Measurements from ENCODE around the gene SPCS3. TPM values are rescaled to one million over a fixed set of nuclear protein-coding genes. Genes with fewer than 3 reads are reported as not detected.

Gene SPCS3
- total RNA-seq, 1 experiment from 2014 or later, result 117 TPM

DNA sequence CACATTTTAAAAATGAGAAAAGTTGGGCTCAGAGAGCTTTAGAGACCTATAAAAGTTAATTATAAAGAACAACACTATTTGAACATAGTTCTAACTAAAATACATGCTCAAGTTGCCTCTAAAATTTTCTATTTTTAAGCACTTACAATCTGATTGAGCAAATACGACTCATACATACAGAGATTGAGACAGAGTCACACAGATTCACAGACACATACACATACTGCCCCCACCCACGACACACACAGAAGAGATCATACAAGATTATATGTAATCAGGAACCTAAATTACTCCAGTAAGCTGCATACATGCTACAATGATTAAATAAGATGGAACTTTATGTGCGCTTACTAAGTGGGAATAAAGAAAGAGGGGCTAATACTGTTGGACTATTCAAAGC, 48.0 kb upstream of the SPCS3 start:
- no peaks in the 10 kb centered on the region for H3K9me3 Mint-ChIP-seq
- no peak overlapping the region for H3K4me3 Mint-ChIP-seq
- ChIA-PET POLR2A (no interaction called here), CTCF (no interaction called here)
- TF ChIP-seq, protein P1, sequence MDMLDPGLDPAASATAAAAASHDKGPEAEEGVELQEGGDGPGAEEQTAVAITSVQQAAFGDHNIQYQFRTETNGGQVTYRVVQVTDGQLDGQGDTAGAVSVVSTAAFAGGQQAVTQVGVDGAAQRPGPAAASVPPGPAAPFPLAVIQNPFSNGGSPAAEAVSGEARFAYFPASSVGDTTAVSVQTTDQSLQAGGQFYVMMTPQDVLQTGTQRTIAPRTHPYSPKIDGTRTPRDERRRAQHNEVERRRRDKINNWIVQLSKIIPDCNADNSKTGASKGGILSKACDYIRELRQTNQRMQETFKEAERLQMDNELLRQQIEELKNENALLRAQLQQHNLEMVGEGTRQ (CRISPR knock-in tag; IDR thresholded peaks at IDR 0.05), result no peak
- TF ChIP-seq MYBL2 (CRISPR knock-in tag; IDR thresholded peaks at IDR 0.05) (no peak), TCF7 (CRISPR knock-in tag; IDR thresholded peaks at IDR 0.05; ENCODE audit: low read depth) (no peak), RORB (CRISPR knock-in tag; IDR thresholded peaks at IDR 0.05) (no peak), CREB1 (CRISPR knock-in tag; IDR thresholded peaks at IDR 0.05) (no peak), NR1H2 (CRISPR knock-in tag; IDR thresholded peaks at IDR 0.05) (no peak), EMX1 (CRISPR knock-in tag; IDR thresholded peaks at IDR 0.05) (no peak)
- TF ChIP-seq, protein P2, sequence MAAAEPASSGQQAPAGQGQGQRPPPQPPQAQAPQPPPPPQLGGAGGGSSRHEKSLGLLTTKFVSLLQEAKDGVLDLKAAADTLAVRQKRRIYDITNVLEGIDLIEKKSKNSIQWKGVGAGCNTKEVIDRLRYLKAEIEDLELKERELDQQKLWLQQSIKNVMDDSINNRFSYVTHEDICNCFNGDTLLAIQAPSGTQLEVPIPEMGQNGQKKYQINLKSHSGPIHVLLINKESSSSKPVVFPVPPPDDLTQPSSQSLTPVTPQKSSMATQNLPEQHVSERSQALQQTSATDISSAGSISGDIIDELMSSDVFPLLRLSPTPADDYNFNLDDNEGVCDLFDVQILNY (CRISPR knock-in tag; IDR thresholded peaks at IDR 0.05), result no peak
- TF ChIP-seq, protein P3, sequence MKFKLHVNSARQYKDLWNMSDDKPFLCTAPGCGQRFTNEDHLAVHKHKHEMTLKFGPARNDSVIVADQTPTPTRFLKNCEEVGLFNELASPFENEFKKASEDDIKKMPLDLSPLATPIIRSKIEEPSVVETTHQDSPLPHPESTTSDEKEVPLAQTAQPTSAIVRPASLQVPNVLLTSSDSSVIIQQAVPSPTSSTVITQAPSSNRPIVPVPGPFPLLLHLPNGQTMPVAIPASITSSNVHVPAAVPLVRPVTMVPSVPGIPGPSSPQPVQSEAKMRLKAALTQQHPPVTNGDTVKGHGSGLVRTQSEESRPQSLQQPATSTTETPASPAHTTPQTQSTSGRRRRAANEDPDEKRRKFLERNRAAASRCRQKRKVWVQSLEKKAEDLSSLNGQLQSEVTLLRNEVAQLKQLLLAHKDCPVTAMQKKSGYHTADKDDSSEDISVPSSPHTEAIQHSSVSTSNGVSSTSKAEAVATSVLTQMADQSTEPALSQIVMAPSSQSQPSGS (CRISPR knock-in tag; IDR thresholded peaks at IDR 0.05; ENCODE audit: borderline replicate concordance, low read depth), result no peak
- TF ChIP-seq, protein P4, sequence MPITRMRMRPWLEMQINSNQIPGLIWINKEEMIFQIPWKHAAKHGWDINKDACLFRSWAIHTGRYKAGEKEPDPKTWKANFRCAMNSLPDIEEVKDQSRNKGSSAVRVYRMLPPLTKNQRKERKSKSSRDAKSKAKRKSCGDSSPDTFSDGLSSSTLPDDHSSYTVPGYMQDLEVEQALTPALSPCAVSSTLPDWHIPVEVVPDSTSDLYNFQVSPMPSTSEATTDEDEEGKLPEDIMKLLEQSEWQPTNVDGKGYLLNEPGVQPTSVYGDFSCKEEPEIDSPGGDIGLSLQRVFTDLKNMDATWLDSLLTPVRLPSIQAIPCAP (CRISPR knock-in tag; IDR thresholded peaks at IDR 0.05), result no peak
- TF ChIP-seq, protein P5, sequence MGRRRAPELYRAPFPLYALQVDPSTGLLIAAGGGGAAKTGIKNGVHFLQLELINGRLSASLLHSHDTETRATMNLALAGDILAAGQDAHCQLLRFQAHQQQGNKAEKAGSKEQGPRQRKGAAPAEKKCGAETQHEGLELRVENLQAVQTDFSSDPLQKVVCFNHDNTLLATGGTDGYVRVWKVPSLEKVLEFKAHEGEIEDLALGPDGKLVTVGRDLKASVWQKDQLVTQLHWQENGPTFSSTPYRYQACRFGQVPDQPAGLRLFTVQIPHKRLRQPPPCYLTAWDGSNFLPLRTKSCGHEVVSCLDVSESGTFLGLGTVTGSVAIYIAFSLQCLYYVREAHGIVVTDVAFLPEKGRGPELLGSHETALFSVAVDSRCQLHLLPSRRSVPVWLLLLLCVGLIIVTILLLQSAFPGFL (CRISPR knock-in tag; IDR thresholded peaks at IDR 0.05; ENCODE audit: borderline replicate concordance), result no peak
- TF ChIP-seq, protein P6, sequence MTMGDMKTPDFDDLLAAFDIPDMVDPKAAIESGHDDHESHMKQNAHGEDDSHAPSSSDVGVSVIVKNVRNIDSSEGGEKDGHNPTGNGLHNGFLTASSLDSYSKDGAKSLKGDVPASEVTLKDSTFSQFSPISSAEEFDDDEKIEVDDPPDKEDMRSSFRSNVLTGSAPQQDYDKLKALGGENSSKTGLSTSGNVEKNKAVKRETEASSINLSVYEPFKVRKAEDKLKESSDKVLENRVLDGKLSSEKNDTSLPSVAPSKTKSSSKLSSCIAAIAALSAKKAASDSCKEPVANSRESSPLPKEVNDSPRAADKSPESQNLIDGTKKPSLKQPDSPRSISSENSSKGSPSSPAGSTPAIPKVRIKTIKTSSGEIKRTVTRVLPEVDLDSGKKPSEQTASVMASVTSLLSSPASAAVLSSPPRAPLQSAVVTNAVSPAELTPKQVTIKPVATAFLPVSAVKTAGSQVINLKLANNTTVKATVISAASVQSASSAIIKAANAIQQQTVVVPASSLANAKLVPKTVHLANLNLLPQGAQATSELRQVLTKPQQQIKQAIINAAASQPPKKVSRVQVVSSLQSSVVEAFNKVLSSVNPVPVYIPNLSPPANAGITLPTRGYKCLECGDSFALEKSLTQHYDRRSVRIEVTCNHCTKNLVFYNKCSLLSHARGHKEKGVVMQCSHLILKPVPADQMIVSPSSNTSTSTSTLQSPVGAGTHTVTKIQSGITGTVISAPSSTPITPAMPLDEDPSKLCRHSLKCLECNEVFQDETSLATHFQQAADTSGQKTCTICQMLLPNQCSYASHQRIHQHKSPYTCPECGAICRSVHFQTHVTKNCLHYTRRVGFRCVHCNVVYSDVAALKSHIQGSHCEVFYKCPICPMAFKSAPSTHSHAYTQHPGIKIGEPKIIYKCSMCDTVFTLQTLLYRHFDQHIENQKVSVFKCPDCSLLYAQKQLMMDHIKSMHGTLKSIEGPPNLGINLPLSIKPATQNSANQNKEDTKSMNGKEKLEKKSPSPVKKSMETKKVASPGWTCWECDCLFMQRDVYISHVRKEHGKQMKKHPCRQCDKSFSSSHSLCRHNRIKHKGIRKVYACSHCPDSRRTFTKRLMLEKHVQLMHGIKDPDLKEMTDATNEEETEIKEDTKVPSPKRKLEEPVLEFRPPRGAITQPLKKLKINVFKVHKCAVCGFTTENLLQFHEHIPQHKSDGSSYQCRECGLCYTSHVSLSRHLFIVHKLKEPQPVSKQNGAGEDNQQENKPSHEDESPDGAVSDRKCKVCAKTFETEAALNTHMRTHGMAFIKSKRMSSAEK (CRISPR knock-in tag; IDR thresholded peaks at IDR 0.05; ENCODE audit: borderline replicate concordance), result no peak
- no peak overlapping the region for H3K27ac Mint-ChIP-seq
- no peaks in the 10 kb centered on the region for H3K36me3 Mint-ChIP-seq
- peaks cover under 1% of the 10 kb centered on the region for H3K4me1 Mint-ChIP-seq
- ATAC-seq (no peak), DNase-seq (ENCODE audit: low spot score) (no peak)
- H3K27me3 Mint-ChIP-seq (ENCODE audit: low read depth), result no peaks in the 10 kb centered on the region

DNA sequence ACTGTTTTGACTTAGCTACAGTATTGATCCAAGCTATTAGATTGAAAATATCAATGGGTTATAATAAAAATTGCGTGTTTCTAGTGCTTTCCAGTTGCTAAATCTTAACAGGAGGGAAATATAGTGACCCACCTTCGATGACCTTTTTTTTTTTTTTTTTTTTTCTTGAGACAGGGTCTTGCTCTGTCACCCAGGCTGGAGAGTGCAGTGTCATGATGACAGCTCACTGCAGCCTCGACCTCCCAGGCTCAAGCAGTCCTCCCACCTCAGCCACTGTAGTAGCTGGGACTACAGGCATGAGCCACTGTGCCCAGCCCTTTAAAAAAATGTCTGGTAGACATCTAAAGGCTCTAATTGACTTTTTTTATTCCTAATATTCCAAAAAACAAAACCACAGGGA, 47.0 kb upstream of the SPCS3 start:
- H3K27me3 Mint-ChIP-seq (ENCODE audit: low read depth), result no peaks in the 10 kb centered on the region
- ATAC-seq (no peak), DNase-seq (ENCODE audit: low spot score) (no peak)
- H3K36me3 Mint-ChIP-seq, result no peaks in the 10 kb centered on the region
- H3K27ac Mint-ChIP-seq, result no peak overlapping the region
- ChIA-PET POLR2A (interaction anchor here (0.7 kb wide), 1 partner anchor 122 kb away, joined by 6 read pairs; no protein-coding TSS in a partner anchor), CTCF (no interaction called here)
- H3K9me3 Mint-ChIP-seq, result no peaks in the 10 kb centered on the region
- no peak overlapping the region for H3K4me3 Mint-ChIP-seq
- peaks cover 11% of the 10 kb centered on the region for H3K4me1 Mint-ChIP-seq
- TF ChIP-seq, protein P7, sequence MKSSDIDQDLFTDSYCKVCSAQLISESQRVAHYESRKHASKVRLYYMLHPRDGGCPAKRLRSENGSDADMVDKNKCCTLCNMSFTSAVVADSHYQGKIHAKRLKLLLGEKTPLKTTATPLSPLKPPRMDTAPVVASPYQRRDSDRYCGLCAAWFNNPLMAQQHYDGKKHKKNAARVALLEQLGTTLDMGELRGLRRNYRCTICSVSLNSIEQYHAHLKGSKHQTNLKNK (CRISPR knock-in tag; IDR thresholded peaks at IDR 0.05), result no peak
- TF ChIP-seq ETV6 (CRISPR knock-in tag; IDR thresholded peaks at IDR 0.05), result no peak
- no peak for TF ChIP-seq GTF2I (CRISPR knock-in tag; conservative IDR thresholded peaks at IDR 0.05)
- no peak for TF ChIP-seq RELA (CRISPR knock-in tag; IDR thresholded peaks at IDR 0.05; ENCODE audit: borderline replicate concordance)
- TF ChIP-seq NR2C2 (CRISPR knock-in tag; IDR thresholded peaks at IDR 0.05), result no peak
- no peak for TF ChIP-seq IRF2 (CRISPR knock-in tag; IDR thresholded peaks at IDR 0.05; ENCODE audit: borderline replicate concordance, low read depth)
- TF ChIP-seq, protein P8, sequence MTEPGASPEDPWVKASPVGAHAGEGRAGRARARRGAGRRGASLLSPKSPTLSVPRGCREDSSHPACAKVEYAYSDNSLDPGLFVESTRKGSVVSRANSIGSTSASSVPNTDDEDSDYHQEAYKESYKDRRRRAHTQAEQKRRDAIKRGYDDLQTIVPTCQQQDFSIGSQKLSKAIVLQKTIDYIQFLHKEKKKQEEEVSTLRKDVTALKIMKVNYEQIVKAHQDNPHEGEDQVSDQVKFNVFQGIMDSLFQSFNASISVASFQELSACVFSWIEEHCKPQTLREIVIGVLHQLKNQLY (CRISPR knock-in tag; IDR thresholded peaks at IDR 0.05), result no peak
- no peak for TF ChIP-seq ZNF416 (CRISPR knock-in tag; IDR thresholded peaks at IDR 0.05)
- TF ChIP-seq, protein P3 (CRISPR knock-in tag; IDR thresholded peaks at IDR 0.05; ENCODE audit: borderline replicate concordance, low read depth), result no peak
- TF ChIP-seq, protein P9, sequence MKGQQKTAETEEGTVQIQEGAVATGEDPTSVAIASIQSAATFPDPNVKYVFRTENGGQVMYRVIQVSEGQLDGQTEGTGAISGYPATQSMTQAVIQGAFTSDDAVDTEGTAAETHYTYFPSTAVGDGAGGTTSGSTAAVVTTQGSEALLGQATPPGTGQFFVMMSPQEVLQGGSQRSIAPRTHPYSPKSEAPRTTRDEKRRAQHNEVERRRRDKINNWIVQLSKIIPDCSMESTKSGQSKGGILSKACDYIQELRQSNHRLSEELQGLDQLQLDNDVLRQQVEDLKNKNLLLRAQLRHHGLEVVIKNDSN (CRISPR knock-in tag; IDR thresholded peaks at IDR 0.05), result no peak
- no peak for TF ChIP-seq EMX1 (CRISPR knock-in tag; IDR thresholded peaks at IDR 0.05)
- no peak for TF ChIP-seq SOX15 (CRISPR knock-in tag; IDR thresholded peaks at IDR 0.05)
- no peak for TF ChIP-seq CBFB (CRISPR knock-in tag; IDR thresholded peaks at IDR 0.05; ENCODE audit: low read depth)

Data from WTC11 (cell line).